ENCODE measurements around the gene ARID1B. TPM values are rescaled to one million over a fixed set of nuclear protein-coding genes. Genes with fewer than 3 reads are reported as not detected.

ARID1B gene
- total RNA-seq, 1 experiment from 2014 or later: 60.3 TPM

DNA sequence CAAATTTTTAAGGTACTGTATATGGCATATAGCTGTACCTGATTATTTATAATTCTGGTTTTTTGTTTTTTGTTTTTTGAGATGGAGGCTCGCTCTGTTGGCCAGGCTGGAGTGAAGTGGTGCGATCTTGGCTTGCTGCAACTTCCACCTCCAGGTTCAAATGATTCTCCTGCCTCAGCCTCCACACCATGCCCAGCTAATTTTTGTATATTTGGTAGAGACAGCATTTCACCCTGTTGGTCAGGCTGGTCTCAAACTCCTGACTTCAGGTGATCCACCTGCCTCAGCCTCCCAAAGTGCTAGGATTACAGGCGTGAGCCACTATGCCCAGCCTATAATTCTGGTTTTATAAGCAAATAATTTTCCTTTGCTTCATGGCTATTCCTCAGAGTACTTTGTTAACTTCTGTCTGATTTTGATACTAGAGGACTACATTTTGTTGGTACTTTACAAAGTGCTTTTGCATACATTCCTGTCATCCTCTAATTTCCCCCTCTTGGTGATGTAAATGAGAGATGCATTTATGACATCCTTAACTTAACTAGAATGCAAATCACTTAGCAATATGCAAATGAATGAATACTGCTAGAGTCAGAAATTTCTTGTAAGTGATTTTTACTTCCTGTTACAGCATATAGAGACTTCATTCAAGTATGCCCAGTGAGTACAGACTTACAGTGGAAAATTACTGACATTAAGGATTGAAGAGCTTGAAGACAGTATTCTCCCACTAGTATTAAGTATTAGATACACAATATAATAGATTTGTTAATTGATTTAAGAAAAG, 35.7 kb upstream of the ARID1B start:
- no peak overlapping the region for H3K4me3 Mint-ChIP-seq
- POLR2A ChIA-PET: no interaction called here
- peaks cover 6% of the 10 kb centered on the region for H3K4me1 Mint-ChIP-seq
- peaks cover 18% of the 10 kb centered on the region for H3K36me3 Mint-ChIP-seq
- H3K9me3 Mint-ChIP-seq: peaks cover 21% of the 10 kb centered on the region
- DNase-seq (ENCODE audit: low spot score) (no peak), ATAC-seq (no peak)
- H3K27ac Mint-ChIP-seq: no peak overlapping the region
- TF ChIP-seq NR1H2 (CRISPR knock-in tag; IDR thresholded peaks at IDR 0.05): no peak
- TF ChIP-seq ZBTB43 (CRISPR knock-in tag; IDR thresholded peaks at IDR 0.05): no peak
- no peak for TF ChIP-seq NFATC4 (CRISPR knock-in tag; IDR thresholded peaks at IDR 0.05)
- no peak for TF ChIP-seq FOXK1 (CRISPR knock-in tag; IDR thresholded peaks at IDR 0.05)
- TF ChIP-seq, protein P1, sequence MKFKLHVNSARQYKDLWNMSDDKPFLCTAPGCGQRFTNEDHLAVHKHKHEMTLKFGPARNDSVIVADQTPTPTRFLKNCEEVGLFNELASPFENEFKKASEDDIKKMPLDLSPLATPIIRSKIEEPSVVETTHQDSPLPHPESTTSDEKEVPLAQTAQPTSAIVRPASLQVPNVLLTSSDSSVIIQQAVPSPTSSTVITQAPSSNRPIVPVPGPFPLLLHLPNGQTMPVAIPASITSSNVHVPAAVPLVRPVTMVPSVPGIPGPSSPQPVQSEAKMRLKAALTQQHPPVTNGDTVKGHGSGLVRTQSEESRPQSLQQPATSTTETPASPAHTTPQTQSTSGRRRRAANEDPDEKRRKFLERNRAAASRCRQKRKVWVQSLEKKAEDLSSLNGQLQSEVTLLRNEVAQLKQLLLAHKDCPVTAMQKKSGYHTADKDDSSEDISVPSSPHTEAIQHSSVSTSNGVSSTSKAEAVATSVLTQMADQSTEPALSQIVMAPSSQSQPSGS (CRISPR knock-in tag; IDR thresholded peaks at IDR 0.05; ENCODE audit: borderline replicate concordance, low read depth): no peak
- no peak for TF ChIP-seq TEAD4 (CRISPR knock-in tag; IDR thresholded peaks at IDR 0.05)
- TF ChIP-seq HMGA2 (CRISPR knock-in tag; IDR thresholded peaks at IDR 0.05): no peak
- no peak for TF ChIP-seq JAZF1 (CRISPR knock-in tag; IDR thresholded peaks at IDR 0.05)
- TF ChIP-seq TP53 (CRISPR knock-in tag; IDR thresholded peaks at IDR 0.05): no peak
- TF ChIP-seq ZNF671 (CRISPR knock-in tag; IDR thresholded peaks at IDR 0.05): no peak
- TF ChIP-seq CTCF (IDR thresholded peaks at IDR 0.05): no peak
- TF ChIP-seq ESRRA (CRISPR knock-in tag; IDR thresholded peaks at IDR 0.05; ENCODE audit: borderline replicate concordance): no peak
- no peak for TF ChIP-seq ATF3 (CRISPR knock-in tag; conservative IDR thresholded peaks at IDR 0.05)
- TF ChIP-seq NR2C2 (CRISPR knock-in tag; IDR thresholded peaks at IDR 0.05): no peak
- no peak for TF ChIP-seq ZSCAN18 (CRISPR knock-in tag; IDR thresholded peaks at IDR 0.05)
- no peak for TF ChIP-seq NFYB (CRISPR knock-in tag; conservative IDR thresholded peaks at IDR 0.05; ENCODE audit: low read depth)
- TF ChIP-seq E2F1 (CRISPR knock-in tag; IDR thresholded peaks at IDR 0.05): no peak
- CTCF ChIA-PET: no interaction called here
- H3K27me3 Mint-ChIP-seq (ENCODE audit: low read depth): no peaks in the 10 kb centered on the region; the same call in 1 of the 2 replicates

GRCh38 chr6:156747715-156748114, 29.5 kb upstream of the ARID1B start:
- CTCF ChIA-PET: interaction anchor here (0.7 kb wide), 1 partner anchor 23 kb away, joined by 3 read pairs; no protein-coding TSS in a partner anchor
- no peak for DNase-seq (ENCODE audit: low spot score)
- no peaks in the 10 kb centered on the region for H3K27me3 Mint-ChIP-seq (ENCODE audit: low read depth)
- POLR2A ChIA-PET: interaction anchor here (0.6 kb wide), 1 partner anchor 24 kb away, joined by 6 read pairs; no protein-coding TSS in a partner anchor
- H3K36me3 Mint-ChIP-seq: no peaks in the 10 kb centered on the region
- no peak for ATAC-seq
- no peaks in the 10 kb centered on the region for H3K9me3 Mint-ChIP-seq
- H3K27ac Mint-ChIP-seq: no peak overlapping the region; the same call in 1 of the 2 replicates
- H3K4me3 Mint-ChIP-seq: no peak overlapping the region
- peaks cover 20% of the 10 kb centered on the region for H3K4me1 Mint-ChIP-seq
- TF ChIP-seq ZNF138 (CRISPR knock-in tag; conservative IDR thresholded peaks at IDR 0.05): no peak
- TF ChIP-seq RELA (CRISPR knock-in tag; IDR thresholded peaks at IDR 0.05; ENCODE audit: borderline replicate concordance): no peak
- TF ChIP-seq E2F1 (CRISPR knock-in tag; IDR thresholded peaks at IDR 0.05): no peak
- TF ChIP-seq, protein P2, sequence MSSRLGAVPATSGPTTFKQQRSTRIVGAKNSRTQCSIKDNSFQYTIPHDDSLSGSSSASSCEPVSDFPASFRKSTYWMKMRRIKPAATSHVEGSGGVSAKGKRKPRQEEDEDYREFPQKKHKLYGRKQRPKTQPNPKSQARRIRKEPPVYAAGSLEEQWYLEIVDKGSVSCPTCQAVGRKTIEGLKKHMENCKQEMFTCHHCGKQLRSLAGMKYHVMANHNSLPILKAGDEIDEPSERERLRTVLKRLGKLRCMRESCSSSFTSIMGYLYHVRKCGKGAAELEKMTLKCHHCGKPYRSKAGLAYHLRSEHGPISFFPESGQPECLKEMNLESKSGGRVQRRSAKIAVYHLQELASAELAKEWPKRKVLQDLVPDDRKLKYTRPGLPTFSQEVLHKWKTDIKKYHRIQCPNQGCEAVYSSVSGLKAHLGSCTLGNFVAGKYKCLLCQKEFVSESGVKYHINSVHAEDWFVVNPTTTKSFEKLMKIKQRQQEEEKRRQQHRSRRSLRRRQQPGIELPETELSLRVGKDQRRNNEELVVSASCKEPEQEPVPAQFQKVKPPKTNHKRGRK (CRISPR knock-in tag; IDR thresholded peaks at IDR 0.05; ENCODE audit: borderline replicate concordance): no peak
- TF ChIP-seq, protein P3, sequence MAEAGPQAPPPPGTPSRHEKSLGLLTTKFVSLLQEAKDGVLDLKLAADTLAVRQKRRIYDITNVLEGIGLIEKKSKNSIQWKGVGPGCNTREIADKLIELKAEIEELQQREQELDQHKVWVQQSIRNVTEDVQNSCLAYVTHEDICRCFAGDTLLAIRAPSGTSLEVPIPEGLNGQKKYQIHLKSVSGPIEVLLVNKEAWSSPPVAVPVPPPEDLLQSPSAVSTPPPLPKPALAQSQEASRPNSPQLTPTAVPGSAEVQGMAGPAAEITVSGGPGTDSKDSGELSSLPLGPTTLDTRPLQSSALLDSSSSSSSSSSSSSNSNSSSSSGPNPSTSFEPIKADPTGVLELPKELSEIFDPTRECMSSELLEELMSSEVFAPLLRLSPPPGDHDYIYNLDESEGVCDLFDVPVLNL (CRISPR knock-in tag; IDR thresholded peaks at IDR 0.05; ENCODE audit: borderline replicate concordance, low read depth): no peak
